Muscle of leg (tissue), 11 donors: Measurements from ENCODE around the gene TRPM3. TPM values are rescaled to one million over a fixed set of nuclear protein-coding genes. Genes with fewer than 3 reads are reported as not detected.
"Not testable (repeated sequence)": the region's sequence is repeated elsewhere in the genome, so short reads cannot be mapped to it uniquely, and the experiment has no call there.

Source experiments
- DNase-seq: peaks from one replicate; pipeline ENCODE4 v3.0.0; 2013
- H3K27ac ChIP-seq: one replicate; pipeline ENCODE4 v1.5.1; 2013; ENCODE audit warnings: mild to moderate bottlenecking, low read length, control low read depth
- H3K27me3 ChIP-seq: one replicate; pipeline ENCODE4 v1.6.1; 2013; ENCODE audit warnings: low read length; ENCODE audit not compliant: control insufficient read depth, insufficient read depth
- H3K36me3 ChIP-seq: one replicate; pipeline ENCODE4 v1.6.1; 2013; ENCODE audit warnings: low read length; ENCODE audit not compliant: control insufficient read depth, insufficient read depth
- H3K4me1 ChIP-seq: one replicate; pipeline ENCODE4 v1.6.1; 2013; ENCODE audit warnings: low read length; ENCODE audit not compliant: control insufficient read depth, insufficient read depth
- H3K4me3 ChIP-seq: one replicate; pipeline ENCODE4 v1.5.1; 2013; ENCODE audit warnings: low read length, control low read depth
- H3K9me3 ChIP-seq: replicated peaks from 2 replicates; pipeline ENCODE4 v1.6.1; 2013; ENCODE audit warnings: low read depth, low read length; ENCODE audit not compliant: control insufficient read depth
- WGBS: methylation state at CpG from one replicate; pipeline ENCODE4 v1.1.5; 2013; ENCODE audit warnings: missing lambda C conversion rate; ENCODE audit not compliant: insufficient coverage; 5-methylcytosine and 5-hydroxymethylcytosine counted together
- polyA plus RNA-seq, 8 donors: library from polyadenylated mRNA; unstranded; fragments of 120-200 nt; gene quantifications; one replicate each; pipeline versions ENCODE4 v1.2.1 to v1.2.3, GENCODE V29; 2013; ENCODE audit warnings: inconsistent platforms in 1 of 8, low replicate concordance in 1 of 8; ENCODE audit not compliant: insufficient read length in 8 of 8, insufficient read depth in 1 of 8
- total RNA-seq: library from RNA; stranded (reverse); fragments of 120-200 nt; gene quantifications from one replicate; pipeline ENCODE4 v1.2.4, GENCODE V29; 2013

TRPM3 gene
- total and polyA plus RNA-seq, 9 donors = 0.14 to 0.66 (median 0.31) TPM

DNA sequence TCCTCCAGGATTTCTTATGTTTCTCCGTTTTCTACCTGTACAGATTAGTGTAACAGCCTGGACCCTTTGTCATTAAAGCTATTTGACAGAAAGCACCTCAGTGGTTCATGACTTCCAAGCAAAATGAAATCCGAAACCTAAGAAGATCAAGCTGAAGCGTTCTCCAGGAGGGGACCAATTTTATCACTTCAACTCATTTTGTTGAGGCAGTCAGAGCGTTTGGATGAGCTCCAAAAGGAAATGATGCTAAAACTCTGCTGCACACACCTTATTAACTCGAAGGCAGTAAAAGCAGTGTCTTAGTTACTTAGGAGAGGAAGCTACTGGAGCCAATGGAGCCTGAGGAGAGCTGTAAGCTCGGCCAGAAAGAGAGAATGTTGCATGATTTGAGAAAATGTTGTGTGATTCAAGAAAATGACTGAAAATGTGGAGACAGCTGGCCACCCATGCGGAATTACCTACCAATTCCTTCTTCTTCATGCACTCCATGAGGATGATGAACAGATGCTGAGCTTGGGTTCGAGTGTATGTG lies 360.2 kb downstream of the TRPM3 start:
- no peaks in the 10 kb centered on the region for H3K36me3 ChIP-seq
- WGBS = 0% methylated on average over 1 of the region's 8 CpGs
- no peaks in the 10 kb centered on the region for H3K4me1 ChIP-seq
- H3K9me3 ChIP-seq = no peaks in the 10 kb centered on the region
- no peak overlapping the region for H3K4me3 ChIP-seq
- H3K27me3 ChIP-seq = no peaks in the 10 kb centered on the region
- peak; percentile 11 for DNase-seq
- H3K27ac ChIP-seq = no peak overlapping the region

DNA sequence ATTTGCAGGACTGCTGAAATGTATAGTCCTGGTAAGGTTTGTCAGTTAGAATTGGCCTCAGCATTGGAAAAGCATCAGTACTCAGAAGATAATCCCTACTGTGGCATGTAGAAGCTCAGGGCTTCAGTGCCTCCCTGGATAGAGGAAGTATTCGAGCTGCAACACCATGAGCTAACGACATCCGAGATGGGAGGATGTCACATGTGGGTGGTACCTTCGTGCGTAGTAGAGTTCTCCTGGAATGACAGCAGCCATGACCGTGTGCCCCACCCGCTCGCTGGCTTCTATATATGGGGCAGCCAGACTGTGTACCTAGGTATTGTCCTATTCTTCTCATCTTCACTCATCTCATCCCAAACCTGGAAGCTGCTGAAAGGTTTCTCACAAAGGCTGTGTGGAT lies 361.2 kb downstream of the TRPM3 start:
- Histone ChIP-seq H3K9me3 (no peaks in the 10 kb centered on the region), H3K4me1 (no peaks in the 10 kb centered on the region), H3K27ac (no peak overlapping the region), H3K4me3 (no peak overlapping the region), H3K36me3 (no peaks in the 10 kb centered on the region), H3K27me3 (no peaks in the 10 kb centered on the region)
- no peak for DNase-seq
- WGBS = 64% methylated on average over 5 of the region's 8 CpGs

DNA sequence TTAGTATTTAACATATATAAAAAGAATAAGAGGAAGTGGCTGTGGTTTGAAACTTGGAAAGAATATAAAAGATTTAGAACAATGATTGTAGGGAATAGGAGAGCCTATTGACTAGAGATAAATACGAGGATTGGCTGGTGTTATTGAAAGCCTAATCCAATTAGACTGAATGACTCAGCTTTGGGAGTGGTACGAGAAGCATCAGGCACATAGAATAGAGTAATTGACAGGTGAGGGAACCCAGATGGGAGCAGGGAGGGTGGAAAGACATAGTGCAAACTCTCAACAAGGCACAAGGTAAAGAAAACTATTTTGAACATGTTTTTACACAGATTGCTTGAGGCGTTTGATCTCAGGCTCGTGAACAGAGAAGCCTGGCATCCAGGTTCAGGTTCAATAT lies 368.1 kb downstream of the TRPM3 start:
- Histone ChIP-seq H3K4me3 (no peak overlapping the region), H3K27ac (no peak overlapping the region), H3K27me3 (no peaks in the 10 kb centered on the region), H3K4me1 (no peaks in the 10 kb centered on the region), H3K9me3 (no peaks in the 10 kb centered on the region), H3K36me3 (no peaks in the 10 kb centered on the region)
- no peak for DNase-seq
- 66% methylated on average over 4 of the region's 4 CpGs for WGBS

DNA sequence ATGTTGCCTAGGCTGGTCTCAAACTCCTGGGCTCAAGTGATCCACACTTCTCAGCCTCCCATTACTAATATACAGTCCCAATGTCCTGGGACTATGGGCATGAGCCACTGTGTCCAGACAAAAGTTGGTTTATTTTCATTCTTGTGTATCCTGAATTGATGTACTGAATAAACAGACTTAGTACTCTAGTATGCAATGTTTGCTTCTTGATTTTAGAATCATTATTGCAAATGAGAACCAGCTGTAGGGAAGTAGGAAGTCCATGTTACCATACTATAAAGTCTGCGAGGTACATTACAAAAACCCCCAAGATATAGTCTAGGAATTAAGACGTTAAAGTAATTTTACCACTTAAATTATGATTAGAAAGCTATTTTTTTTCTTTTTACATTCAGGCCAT lies 372.4 kb downstream of the TRPM3 start:
- DNase-seq = no peak
- Histone ChIP-seq H3K4me1 (no peaks in the 10 kb centered on the region), H3K27me3 (no peaks in the 10 kb centered on the region), H3K9me3 (no peaks in the 10 kb centered on the region), H3K4me3 (no peak overlapping the region), H3K36me3 (no peaks in the 10 kb centered on the region), H3K27ac (no peak overlapping the region)
- WGBS = no CpG with 5 or more reads among the region's 2 CpGs

DNA sequence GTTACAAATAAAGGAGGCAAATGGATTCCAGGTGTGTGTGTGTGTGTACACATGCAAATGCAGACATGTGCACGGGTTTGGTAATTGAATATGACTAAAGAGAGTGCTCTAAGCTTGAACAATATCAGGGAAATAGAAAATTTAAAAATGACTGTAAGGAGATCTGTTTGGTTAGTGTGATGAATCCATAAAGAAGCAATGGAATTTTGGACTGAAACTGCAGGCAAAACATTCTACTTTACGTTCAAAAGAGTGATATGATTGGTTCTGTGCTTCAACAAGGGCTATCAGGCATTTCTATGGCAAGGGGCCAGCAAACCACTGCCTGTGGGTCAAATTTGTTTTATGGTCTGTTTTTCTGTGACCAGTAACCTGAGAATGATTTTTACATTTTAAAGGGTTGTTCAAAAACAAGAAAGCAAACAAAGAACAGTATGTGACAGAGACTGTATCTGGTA lies 374.1 kb downstream of the TRPM3 start:
- H3K36me3 ChIP-seq = no peaks in the 10 kb centered on the region
- DNase-seq = no peak
- no peaks in the 10 kb centered on the region for H3K4me1 ChIP-seq
- no peaks in the 10 kb centered on the region for H3K27me3 ChIP-seq
- H3K9me3 ChIP-seq = no peaks in the 10 kb centered on the region
- H3K27ac ChIP-seq = no peak overlapping the region
- 40% methylated on average over 2 of the region's 2 CpGs for WGBS
- H3K4me3 ChIP-seq = no peak overlapping the region

DNA sequence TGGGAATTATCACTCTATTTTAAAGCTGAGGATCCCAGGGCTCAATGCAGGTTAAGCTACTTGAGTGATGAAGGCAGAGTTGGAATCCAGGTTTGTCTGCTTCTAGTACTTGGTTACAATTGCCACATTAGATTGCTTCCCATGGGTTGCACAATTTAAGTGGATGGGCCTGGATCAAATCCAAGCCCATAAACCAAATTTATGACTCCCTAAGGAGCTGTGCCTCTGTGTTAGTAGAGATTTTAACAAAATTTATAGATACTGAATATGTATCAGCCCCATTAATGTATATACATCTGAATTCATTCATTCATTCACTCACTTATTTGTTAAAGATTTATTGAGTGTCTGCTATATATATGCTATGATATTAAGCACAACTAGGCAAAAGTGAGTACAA lies 374.7 kb downstream of the TRPM3 start:
- Histone ChIP-seq H3K36me3 (no peaks in the 10 kb centered on the region), H3K27me3 (no peaks in the 10 kb centered on the region), H3K27ac (no peak overlapping the region), H3K4me3 (no peak overlapping the region), H3K4me1 (no peaks in the 10 kb centered on the region), H3K9me3 (no peaks in the 10 kb centered on the region)
- peak; percentile 14 for DNase-seq

DNA sequence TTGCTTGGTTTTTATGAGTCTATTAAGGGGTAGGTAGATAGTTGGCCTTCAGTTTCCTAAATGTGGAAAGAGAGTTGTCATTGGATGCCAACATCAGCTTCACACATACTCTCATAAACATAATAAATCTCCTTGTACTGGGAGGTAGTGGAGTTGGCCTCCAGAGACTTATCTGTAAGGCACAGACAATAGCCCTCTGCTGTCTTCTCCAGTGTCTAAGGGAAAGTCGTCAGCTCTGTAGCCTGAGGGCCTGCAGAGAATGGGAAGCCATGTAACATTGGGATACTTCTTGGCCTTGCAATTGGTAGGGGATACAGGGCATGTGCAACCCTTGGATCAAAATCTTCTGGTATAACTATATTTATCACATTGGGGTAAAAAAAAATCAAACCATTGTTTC lies 375.1 kb downstream of the TRPM3 start:
- no peaks in the 10 kb centered on the region for H3K36me3 ChIP-seq
- no peaks in the 10 kb centered on the region for H3K27me3 ChIP-seq
- no peak overlapping the region for H3K27ac ChIP-seq
- WGBS = no CpG with 5 or more reads among the region's 1 CpG
- no peak for DNase-seq
- H3K4me1 ChIP-seq = no peaks in the 10 kb centered on the region
- H3K4me3 ChIP-seq = no peak overlapping the region
- no peaks in the 10 kb centered on the region for H3K9me3 ChIP-seq

DNA sequence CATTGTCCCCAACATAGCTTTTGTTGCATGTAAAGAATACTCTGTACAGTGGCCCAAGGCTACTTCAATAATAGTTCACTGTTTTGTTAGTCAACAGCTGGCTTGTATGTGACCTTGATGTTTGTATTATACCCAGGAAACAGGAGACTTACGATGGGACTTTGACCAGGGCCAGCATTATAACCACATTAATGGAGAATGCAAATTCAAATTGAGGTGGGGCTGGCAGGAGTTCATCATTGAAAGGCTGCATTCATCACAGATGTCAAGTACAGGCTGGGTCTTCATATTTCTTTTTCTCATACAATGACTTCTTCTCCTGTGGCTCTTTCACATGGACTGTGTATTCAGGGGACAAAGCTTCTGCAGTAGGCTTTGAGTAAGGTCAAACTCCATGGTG lies 396.6 kb downstream of the TRPM3 start:
- not testable (repeated sequence) for H3K9me3 ChIP-seq, H3K27me3 ChIP-seq, DNase-seq, H3K36me3 ChIP-seq, H3K27ac ChIP-seq, H3K4me1 ChIP-seq, H3K4me3 ChIP-seq
- no CpG with 5 or more reads among the region's 1 CpG for WGBS

DNA sequence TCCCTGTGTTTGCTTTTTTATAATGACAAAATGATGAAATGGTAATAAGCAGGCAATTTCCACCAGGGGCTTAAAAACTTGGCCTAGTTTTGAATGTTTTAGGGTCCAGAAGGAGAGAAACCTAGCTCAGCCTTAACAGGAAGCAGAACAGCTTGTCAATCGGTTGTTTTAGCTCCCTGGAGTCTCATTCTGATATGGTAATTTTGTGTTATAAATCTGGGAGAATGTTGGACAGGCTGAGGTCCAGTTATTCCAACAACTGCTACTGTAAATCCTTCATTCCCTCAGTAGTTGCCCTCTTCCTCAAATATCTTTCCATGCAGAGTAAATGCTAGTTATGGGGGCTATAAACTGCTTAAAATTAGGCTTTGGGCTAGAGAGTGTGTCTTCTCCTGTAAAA lies 397.4 kb downstream of the TRPM3 start:
- H3K4me3 ChIP-seq, H3K36me3 ChIP-seq, H3K9me3 ChIP-seq, DNase-seq, H3K27me3 ChIP-seq, H3K27ac ChIP-seq, H3K4me1 ChIP-seq: not testable (repeated sequence)
- no CpG with 5 or more reads among the region's 1 CpG for WGBS

DNA sequence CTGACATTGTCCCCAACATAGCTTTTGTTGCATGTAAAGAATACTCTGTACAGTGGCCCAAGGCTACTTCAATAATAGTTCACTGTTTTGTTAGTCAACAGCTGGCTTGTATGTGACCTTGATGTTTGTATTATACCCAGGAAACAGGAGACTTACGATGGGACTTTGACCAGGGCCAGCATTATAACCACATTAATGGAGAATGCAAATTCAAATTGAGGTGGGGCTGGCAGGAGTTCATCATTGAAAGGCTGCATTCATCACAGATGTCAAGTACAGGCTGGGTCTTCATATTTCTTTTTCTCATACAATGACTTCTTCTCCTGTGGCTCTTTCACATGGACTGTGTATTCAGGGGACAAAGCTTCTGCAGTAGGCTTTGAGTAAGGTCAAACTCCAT lies 414.6 kb downstream of the TRPM3 start:
- no CpG with 5 or more reads among the region's 1 CpG for WGBS
- not testable (repeated sequence) for DNase-seq, H3K27me3 ChIP-seq, H3K4me3 ChIP-seq, H3K9me3 ChIP-seq, H3K36me3 ChIP-seq, H3K4me1 ChIP-seq, H3K27ac ChIP-seq

DNA sequence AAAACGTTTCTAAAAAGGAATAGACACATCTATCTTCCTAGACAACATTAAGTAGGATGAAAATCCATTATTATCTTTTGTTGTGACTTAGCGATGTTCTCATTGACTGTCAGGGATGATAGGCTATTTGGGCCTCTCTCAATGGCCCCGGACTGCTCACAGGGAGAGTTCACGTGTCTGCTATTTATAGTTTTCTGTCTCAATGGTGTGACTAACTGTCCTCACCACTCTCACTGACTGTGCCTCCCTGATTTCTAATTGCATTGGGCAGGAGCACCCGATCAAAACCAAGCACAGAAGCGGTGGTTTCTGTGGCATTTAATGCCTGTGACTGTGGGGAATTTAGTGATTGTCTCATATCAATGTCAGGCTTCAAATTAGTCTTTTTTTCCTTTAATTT lies 420.3 kb downstream of the TRPM3 start:
- no peak for DNase-seq
- H3K36me3 ChIP-seq = no peaks in the 10 kb centered on the region
- no peaks in the 10 kb centered on the region for H3K9me3 ChIP-seq
- no peaks in the 10 kb centered on the region for H3K27me3 ChIP-seq
- WGBS = no CpG with 5 or more reads among the region's 6 CpGs
- no peaks in the 10 kb centered on the region for H3K4me1 ChIP-seq
- no peak overlapping the region for H3K27ac ChIP-seq
- no peak overlapping the region for H3K4me3 ChIP-seq
